OCI-LY3 (cell line): Measurements from ENCODE around the gene PKP1.

Experiments used
- CTCF ChIP-seq: fragments of 200-600, 300-600 bp; sonication (generic); IDR thresholded peaks from 2 replicates; pipeline ENCODE4 v1.5.1; 2014; ENCODE audit warnings: antibody characterized with exemption, low read length, low read depth
- EZH2phosphoT487 ChIP-seq: fragments of 200-600 bp; shearing (Covaris generic); IDR thresholded peaks from 2 replicates; pipeline ENCODE4 v1.6.1; 2018; ENCODE audit warnings: antibody characterized with exemption, mixed run types, low read depth

- TF ChIP-seq CTCF (no peak), EZH2phosphoT487 (no peak)
Measured at GRCh38 chr1:201296352-201296751, 13.0 kb downstream of the PKP1 start.
